ENCODE results near the gene HCCS.

GRCh38 chrX:11143931-11144678, 33.0 kb downstream of the HCCS start:
- TF ChIP-seq CTCF (IDR thresholded peaks at IDR 0.05), result peak; percentile 64 to 77 (median 74)
- no peak for TF ChIP-seq POLR2A (IDR thresholded peaks at IDR 0.05)

All from right lobe of liver (tissue), 4 donors.